ENCODE results near the gene XYLT1. TPM values are rescaled to one million over a fixed set of nuclear protein-coding genes. Genes with fewer than 3 reads are reported as not detected.

XYLT1 gene
- total RNA-seq, 1 experiment from 2014 or later: 8.3 TPM

GRCh38 chr16:17145029-17145428 is 325.7 kb downstream of the XYLT1 start:
- DNase-seq (ENCODE audit: low spot score): no peak

- no peak for DNase-seq (ENCODE audit: low spot score)
Observed at GRCh38 chr16:17144431-17144830, 326.3 kb downstream of the XYLT1 start.

- DNase-seq (ENCODE audit: low spot score): no peak
Observed at GRCh38 chr16:17143546-17144419, 327.0 kb downstream of the XYLT1 start.

GRCh38 chr16:17138801-17139200 is 332.0 kb downstream of the XYLT1 start:
- no peak for DNase-seq (ENCODE audit: low spot score)

- DNase-seq (ENCODE audit: low spot score): no peak
Observed at GRCh38 chr16:17135439-17135838, 335.3 kb downstream of the XYLT1 start.

GRCh38 chr16:17134586-17134985 is 336.2 kb downstream of the XYLT1 start:
- no peak for DNase-seq (ENCODE audit: low spot score)

GRCh38 chr16:17133851-17134250 is 336.9 kb downstream of the XYLT1 start:
- DNase-seq (ENCODE audit: low spot score): no peak

- DNase-seq (ENCODE audit: low spot score): no peak
Observed at GRCh38 chr16:17131351-17131750, 339.4 kb downstream of the XYLT1 start.

GRCh38 chr16:17130733-17131132 is 340.0 kb downstream of the XYLT1 start:
- no peak for DNase-seq (ENCODE audit: low spot score)

- no peak for DNase-seq (ENCODE audit: low spot score)
Observed at GRCh38 chr16:17129971-17130370, 340.8 kb downstream of the XYLT1 start.

- DNase-seq (ENCODE audit: low spot score): no peak
Observed at GRCh38 chr16:17128791-17129190, 342.0 kb downstream of the XYLT1 start.

GRCh38 chr16:17126156-17126555 is 344.6 kb downstream of the XYLT1 start:
- DNase-seq (ENCODE audit: low spot score): no peak

GRCh38 chr16:17125671-17126070 is 345.1 kb downstream of the XYLT1 start:
- DNase-seq (ENCODE audit: low spot score): no peak

GRCh38 chr16:17117906-17118577 is 352.7 kb downstream of the XYLT1 start:
- no peak for DNase-seq (ENCODE audit: low spot score)

- no peak for DNase-seq (ENCODE audit: low spot score)
Observed at GRCh38 chr16:17116595-17117322, 354.0 kb downstream of the XYLT1 start.

GRCh38 chr16:17109413-17109812 is 361.3 kb downstream of the XYLT1 start:
- DNase-seq (ENCODE audit: low spot score): no peak

GRCh38 chr16:17108596-17108995 is 362.2 kb downstream of the XYLT1 start:
- no peak for DNase-seq (ENCODE audit: low spot score)

- DNase-seq (ENCODE audit: low spot score): no peak
Observed at GRCh38 chr16:17107450-17107849, 363.3 kb downstream of the XYLT1 start.

- DNase-seq (ENCODE audit: low spot score): no peak
Observed at GRCh38 chr16:17106243-17106791, 364.4 kb downstream of the XYLT1 start.

- no peak for DNase-seq (ENCODE audit: low spot score)
Observed at GRCh38 chr16:17105239-17105797, 365.4 kb downstream of the XYLT1 start.

GRCh38 chr16:17104654-17105053 is 366.1 kb downstream of the XYLT1 start:
- DNase-seq (ENCODE audit: low spot score): no peak

- DNase-seq (ENCODE audit: low spot score): no peak
Observed at GRCh38 chr16:17103216-17103615, 367.5 kb downstream of the XYLT1 start.

Data from H4 (cell line).